Testis (tissue), 2 donors: ENCODE data around the gene CAMK2N2.

Source experiments
- CTCF ChIP-seq, 3 experiments: fragments of 450-650 bp in 2 of 3; fragments of 200-600 bp in 1 of 3; sonication (generic) in 1 of 3; IDR thresholded peaks; one replicate each; pipeline ENCODE4 v1.5.1; 2016 to 2019; ENCODE audit warnings: antibody characterized with exemption in 3 of 3, mild to moderate bottlenecking in 2 of 3, moderate library complexity in 1 of 3
- POLR2A ChIP-seq: fragments of 450-650 bp; IDR thresholded peaks from one replicate; pipeline ENCODE4 v1.6.1; 2017; ENCODE audit warnings: antibody characterized with exemption, mild to moderate bottlenecking, moderate library complexity

- TF ChIP-seq CTCF (IDR thresholded peaks at IDR 0.05) (no peak), POLR2A (no peak)
Observed at GRCh38 chr3:184260724-184261269, 556 bp downstream of the CAMK2N2 start.
